ENCODE results near the gene SETD4.
"Not testable (repeated sequence)": the region's sequence is repeated elsewhere in the genome, so short reads cannot be mapped to it uniquely, and the experiment has no call there.

SETD4 gene

DNA sequence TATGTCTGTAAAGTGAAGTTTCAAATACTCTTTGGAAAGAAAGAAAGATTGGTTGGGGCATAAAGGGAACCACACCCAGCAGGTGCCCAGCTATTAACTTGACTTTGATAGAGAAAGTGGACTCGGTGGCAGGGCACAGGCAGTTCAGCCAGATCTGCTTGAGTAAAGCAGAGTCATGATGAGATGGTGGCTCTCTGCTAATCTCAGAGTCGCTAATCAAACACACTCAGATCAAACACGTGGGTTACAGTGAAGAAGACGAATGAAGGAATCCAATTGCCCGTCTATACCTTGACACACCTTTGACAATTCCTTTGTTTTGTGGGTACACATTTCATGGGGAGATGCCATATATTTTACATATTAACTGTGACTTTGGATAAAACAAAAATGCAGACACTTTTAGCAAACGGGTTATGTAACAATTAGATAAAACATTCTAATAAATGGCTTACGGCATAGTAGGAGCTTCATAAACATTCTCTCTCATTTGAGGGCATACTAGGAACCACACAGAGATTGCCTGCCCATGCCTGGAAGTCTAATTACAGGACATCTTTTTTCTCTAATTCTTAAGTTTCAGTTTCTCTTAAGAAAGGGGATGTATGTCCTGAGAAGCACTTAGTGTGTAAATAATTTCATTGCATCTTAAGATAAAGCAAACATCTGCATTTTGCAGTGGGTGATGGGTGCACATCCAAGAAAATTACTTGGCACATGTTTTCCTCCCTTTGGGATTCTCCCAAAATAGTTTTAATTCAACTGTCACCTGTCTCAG is 16.7 kb upstream of the SETD4 start:
- DNase-seq = no peak

- no peak for DNase-seq
Observed at GRCh38 chr21:36075953-36076352, 15.6 kb upstream of the SETD4 start.

GRCh38 chr21:36075171-36075570 is 14.8 kb upstream of the SETD4 start:
- DNase-seq = no peak

DNA sequence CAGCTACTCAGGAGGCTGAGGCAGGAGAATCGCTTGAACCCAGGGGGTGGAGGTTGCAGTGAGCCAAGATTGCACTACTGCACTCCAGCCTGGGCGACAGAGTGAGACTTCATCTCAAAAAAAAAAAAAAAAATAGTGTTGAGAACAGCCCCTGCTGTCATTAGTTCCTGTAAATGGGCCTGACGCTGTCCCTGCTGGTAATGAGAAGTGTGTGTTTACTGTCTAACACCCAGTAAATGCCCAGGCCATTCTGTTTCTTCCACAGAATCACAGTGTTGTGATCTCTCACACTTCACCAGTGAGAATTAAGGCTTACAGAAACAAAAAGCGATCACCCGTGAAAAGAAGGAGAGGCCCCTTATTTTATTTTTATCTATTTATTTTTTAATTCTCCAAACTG is 13.6 kb upstream of the SETD4 start:
- DNase-seq = not testable (repeated sequence)

- DNase-seq = no peak
Observed at GRCh38 chr21:36073181-36073580, 12.9 kb upstream of the SETD4 start.

GRCh38 chr21:36072453-36073162 is 12.3 kb upstream of the SETD4 start:
- no peak for DNase-seq

- no peak for DNase-seq
Observed at GRCh38 chr21:36070999-36071398, 10.7 kb upstream of the SETD4 start.

DNA sequence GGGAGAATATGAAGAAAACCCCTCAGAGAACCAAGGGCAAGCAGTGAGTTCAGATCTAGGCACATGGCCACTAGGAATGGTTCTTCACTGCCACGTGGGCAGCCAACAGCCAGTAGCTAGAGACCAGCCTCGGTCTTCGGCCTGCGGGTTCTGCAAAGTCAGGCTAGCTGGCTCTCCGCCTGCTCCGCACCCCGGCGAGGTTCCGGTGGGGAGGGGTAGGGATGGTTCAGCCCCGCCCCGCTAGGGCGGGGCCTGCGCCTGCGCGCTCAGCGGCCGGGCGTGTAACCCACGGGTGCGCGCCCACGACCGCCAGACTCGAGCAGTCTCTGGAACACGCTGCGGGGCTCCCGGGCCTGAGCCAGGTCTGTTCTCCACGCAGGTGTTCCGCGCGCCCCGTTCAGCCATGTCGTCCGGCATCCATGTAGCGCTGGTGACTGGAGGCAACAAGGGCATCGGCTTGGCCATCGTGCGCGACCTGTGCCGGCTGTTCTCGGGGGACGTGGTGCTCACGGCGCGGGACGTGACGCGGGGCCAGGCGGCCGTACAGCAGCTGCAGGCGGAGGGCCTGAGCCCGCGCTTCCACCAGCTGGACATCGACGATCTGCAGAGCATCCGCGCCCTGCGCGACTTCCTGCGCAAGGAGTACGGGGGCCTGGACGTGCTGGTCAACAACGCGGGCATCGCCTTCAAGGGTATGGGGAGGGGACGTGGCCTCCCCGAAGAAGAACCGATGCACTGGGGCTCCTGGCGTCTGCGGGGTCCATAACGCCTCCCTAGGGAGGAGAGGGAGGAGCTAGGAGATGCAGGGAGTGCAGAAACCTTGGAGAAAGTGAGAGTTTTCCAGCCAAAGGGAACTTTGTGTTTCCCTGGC is 9.6 kb upstream of the SETD4 start, which contains the start of gene CBR1:
TSS of gene CBR1 (plus strand) at position 312 of the 871 bp plus-strand sequence. CDS start at position 404, 92 bp downstream.
- DNase-seq = peak; percentile 91

DNA sequence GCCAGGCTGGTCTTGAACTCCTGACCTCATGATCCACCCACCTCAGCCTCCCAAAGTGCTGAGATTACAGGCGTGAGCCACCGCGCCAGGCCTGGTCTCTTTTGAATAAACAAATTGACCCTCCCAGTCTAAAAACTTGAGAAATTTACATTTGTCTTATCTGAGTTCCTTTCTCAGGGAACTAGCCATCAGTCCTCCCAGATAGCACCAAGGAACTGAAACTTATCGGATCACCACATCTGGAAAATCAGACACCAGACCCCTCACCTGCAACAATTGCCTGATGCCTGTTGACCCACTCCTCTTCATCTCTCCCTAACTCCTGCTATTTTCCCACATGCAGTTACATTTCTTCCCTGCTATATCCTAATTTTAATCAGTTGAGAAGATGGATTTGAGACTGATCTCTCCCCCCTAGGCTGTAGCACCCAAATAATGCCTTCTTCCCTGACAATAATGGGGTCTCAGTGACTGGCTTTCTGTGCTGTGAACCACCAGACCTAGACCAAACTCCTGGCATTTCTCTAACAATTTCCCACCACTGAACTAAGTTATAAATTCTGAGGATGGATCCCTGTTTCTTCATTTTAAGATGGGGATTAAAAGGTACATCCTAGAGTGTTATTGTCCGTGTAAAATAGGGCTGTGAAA is 8.5 kb upstream of the SETD4 start:
- DNase-seq = no peak

GRCh38 chr21:36065497-36066036 is 5.2 kb upstream of the SETD4 start:
- no peak for DNase-seq

DNA sequence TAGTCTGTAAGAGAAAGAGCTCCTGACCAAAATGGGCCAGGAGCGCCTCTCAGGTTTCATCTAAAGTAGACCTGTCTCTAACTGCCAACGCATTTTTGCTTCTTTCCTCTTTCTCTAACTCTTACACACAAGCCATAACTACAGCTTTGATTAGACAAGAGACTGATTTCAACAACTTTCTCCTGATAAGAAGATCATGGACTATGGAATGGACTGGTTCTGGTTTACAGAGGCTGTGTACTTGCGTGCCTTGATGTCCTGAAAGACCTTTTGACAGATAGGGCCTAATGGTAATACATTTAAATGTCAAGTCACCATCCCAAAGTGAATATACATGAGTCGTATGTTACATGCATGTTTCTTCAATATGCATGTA is 3.7 kb upstream of the SETD4 start:
- DNase-seq = no peak

- DNase-seq = no peak
Observed at GRCh38 chr21:36063375-36064084, 3.2 kb upstream of the SETD4 start.

GRCh38 chr21:36061445-36061844 is 1.1 kb upstream of the SETD4 start:
- no peak for DNase-seq

GRCh38 chr21:36059823-36060158 is 535 bp downstream of the SETD4 start:
- no peak for DNase-seq

DNA sequence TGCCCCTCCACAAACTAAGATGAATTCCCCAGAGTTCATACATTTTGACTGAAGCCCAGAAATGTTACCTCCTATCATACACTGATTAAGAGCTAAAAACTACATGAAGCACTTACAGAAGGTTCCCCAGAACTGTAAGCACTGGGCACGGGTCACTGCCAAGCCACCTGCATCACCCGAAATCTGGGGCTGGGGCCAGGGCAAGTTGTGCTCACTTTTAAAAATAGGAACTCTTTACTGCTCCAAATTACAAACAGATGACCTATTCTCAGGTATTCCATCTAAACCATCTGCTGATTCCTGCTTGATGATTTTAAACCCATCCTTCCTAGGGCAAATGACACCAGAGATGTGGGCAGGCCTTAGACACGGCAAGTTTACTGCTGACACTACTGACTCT is 4.8 kb downstream of the SETD4 start:
- no peak for DNase-seq

GRCh38 chr21:36053715-36054062 is 6.6 kb downstream of the SETD4 start:
- no peak for DNase-seq

- no peak for DNase-seq
Observed at GRCh38 chr21:36052860-36053714, 7.2 kb downstream of the SETD4 start.

- no peak for DNase-seq
Observed at GRCh38 chr21:36048357-36048756, 12.0 kb downstream of the SETD4 start.

DNA sequence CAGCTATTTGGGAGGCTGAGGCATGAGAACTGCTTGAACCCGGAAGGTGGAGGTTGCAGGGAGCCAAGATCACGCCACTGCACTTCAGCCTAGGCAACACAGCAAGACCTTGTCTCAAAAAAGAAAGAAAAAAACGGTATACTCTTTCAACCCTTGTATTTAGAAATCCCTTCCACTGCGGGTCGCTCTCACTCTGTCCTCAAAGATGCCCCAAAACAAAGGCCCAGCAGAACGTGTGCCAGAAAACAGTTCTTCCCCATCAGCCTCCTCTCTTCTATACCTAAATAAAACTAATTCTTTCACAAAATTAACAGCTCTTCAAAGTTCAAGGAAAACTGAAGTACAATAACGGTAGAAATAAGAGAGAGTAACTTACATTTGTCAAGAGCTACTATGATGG is 13.2 kb downstream of the SETD4 start:
- DNase-seq = no peak

DNA sequence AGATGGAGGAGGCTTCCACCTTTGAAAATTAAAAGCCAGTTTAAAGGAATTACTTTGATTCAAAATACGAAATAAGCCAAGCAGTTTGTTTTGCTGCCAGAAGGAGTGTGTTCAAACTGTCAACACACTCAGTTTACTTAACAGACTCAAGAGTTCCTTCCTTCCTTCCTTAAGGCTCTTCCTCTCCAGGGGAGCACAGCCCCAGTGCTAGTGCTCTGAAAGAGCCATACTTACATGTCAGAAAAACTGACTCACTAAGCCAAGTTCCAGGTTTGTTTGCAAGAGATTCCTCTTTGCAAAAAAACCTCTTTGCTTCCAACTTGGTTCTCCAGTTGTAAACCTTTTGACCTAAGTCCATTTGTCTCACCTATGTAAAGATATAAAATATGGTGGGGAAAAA is 14.3 kb downstream of the SETD4 start:
- DNase-seq = no peak

GRCh38 chr21:36044056-36044455 is 16.3 kb downstream of the SETD4 start:
- DNase-seq = no peak
